IPS DF 19.7 (cell line): Measurements from ENCODE around the gene NKD2.
"Not testable (repeated sequence)": the region's sequence is repeated elsewhere in the genome, so short reads cannot be mapped to it uniquely, and the experiment has no call there.

Experiments
- DNase-seq: peaks from one replicate; pipeline ENCODE4 v3.0.0-alpha.2; 2013; ENCODE audit warnings: low read depth, low spot score

The NKD2 gene

GRCh38 chr5:1056611-1057484, 48.2 kb downstream of the NKD2 start:
- DNase-seq: no peak

- no peak for DNase-seq
Observed at GRCh38 chr5:1057485-1058082, 49.0 kb downstream of the NKD2 start.

GRCh38 chr5:1058083-1058945, 49.7 kb downstream of the NKD2 start:
- no peak for DNase-seq

GRCh38 chr5:1058988-1059883, 50.6 kb downstream of the NKD2 start:
- no peak for DNase-seq

- no peak for DNase-seq
Observed at GRCh38 chr5:1059884-1060263, 51.3 kb downstream of the NKD2 start.

GRCh38 chr5:1060535-1060981, 52.0 kb downstream of the NKD2 start:
- no peak for DNase-seq

GRCh38 chr5:1061292-1061691, 52.7 kb downstream of the NKD2 start:
- DNase-seq: not testable (repeated sequence)

GRCh38 chr5:1061916-1062315, 53.3 kb downstream of the NKD2 start:
- no peak for DNase-seq

- no peak for DNase-seq
Observed at GRCh38 chr5:1062761-1063568, 54.4 kb downstream of the NKD2 start.

GRCh38 chr5:1063661-1064382, 55.2 kb downstream of the NKD2 start:
- no peak for DNase-seq

- DNase-seq: no peak
Observed at GRCh38 chr5:1064383-1065142, 56.0 kb downstream of the NKD2 start.

- DNase-seq: no peak
Observed at GRCh38 chr5:1065143-1065750, 56.6 kb downstream of the NKD2 start.

GRCh38 chr5:1065891-1066650, 57.5 kb downstream of the NKD2 start:
- no peak for DNase-seq

GRCh38 chr5:1066676-1067075, 58.1 kb downstream of the NKD2 start:
- no peak for DNase-seq

GRCh38 chr5:1067141-1068121, 58.8 kb downstream of the NKD2 start:
- DNase-seq: no peak

- no peak for DNase-seq
Observed at GRCh38 chr5:1068204-1068894, 59.7 kb downstream of the NKD2 start.
